SK-N-SH treated with all-trans-retinoic acid at 6 μM for 48 hours (cell line): ENCODE results near the gene KRTAP16-1.

Experiments used
- ATAC-seq: fragments of 200-7000 bp; cut with Tn5 transposase; 3 replicates; pipeline ENCODE4 v1.9.1; 2020; ENCODE audit warnings: mild to moderate bottlenecking, moderate library complexity
- ARNTL ChIP-seq: fragments of 450-650 bp; formaldehyde crosslinking; IDR thresholded peaks from 2 replicates; pipeline ENCODE4 v1.5.0; 2020; ENCODE audit warnings: low read depth, mild to moderate bottlenecking, moderate library complexity, borderline replicate concordance
- BACH2 ChIP-seq: fragments of 250-450 bp; sonication (Bioruptor Pico); IDR thresholded peaks from 2 replicates; pipeline ENCODE4 v1.9.0; 2021; ENCODE audit warnings: mild to moderate bottlenecking, borderline replicate concordance
- CREB5 ChIP-seq: fragments of 250-450 bp; sonication (Bioruptor Pico); IDR thresholded peaks from 2 replicates; pipeline ENCODE4 v1.5.1; 2020; ENCODE audit warnings: low read depth, mild to moderate bottlenecking, moderate library complexity
- CSDC2 ChIP-seq: fragments of 250-450 bp; sonication (Bioruptor Pico); IDR thresholded peaks from 2 replicates; pipeline ENCODE4 v1.5.0; 2020; ENCODE audit warnings: mild to moderate bottlenecking, moderate library complexity
- CSRNP3 ChIP-seq: fragments of 250-450 bp; sonication (Bioruptor Pico); IDR thresholded peaks from 2 replicates; pipeline ENCODE4 v1.5.1; 2021; ENCODE audit warnings: mild to moderate bottlenecking, moderate library complexity
- ESRRG ChIP-seq: fragments of 250-450 bp; sonication (Bioruptor Pico); IDR thresholded peaks from 2 replicates; pipeline ENCODE4 v1.6.1; 2021; ENCODE audit warnings: mild to moderate bottlenecking
- GLIS3 ChIP-seq: fragments of 250-450 bp; sonication (Bioruptor Pico); IDR thresholded peaks from 2 replicates; pipeline ENCODE4 v1.5.0; 2020; ENCODE audit warnings: mild to moderate bottlenecking, moderate library complexity
- POU6F1 ChIP-seq: fragments of 250-450 bp; sonication (Bioruptor Pico); IDR thresholded peaks from 2 replicates; pipeline ENCODE4 v1.8.0; 2021; ENCODE audit warnings: low read depth, mild to moderate bottlenecking, moderate library complexity, borderline replicate concordance
- PPARA ChIP-seq: fragments of 250-450 bp; sonication (Bioruptor Pico); IDR thresholded peaks from 2 replicates; pipeline ENCODE4 v1.5.0; 2020; ENCODE audit warnings: mild to moderate bottlenecking, borderline replicate concordance
- RARB ChIP-seq: fragments of 250-450 bp; sonication (Bioruptor Pico); IDR thresholded peaks from 2 replicates; pipeline ENCODE4 v1.8.0; 2021; ENCODE audit warnings: mild to moderate bottlenecking, moderate library complexity
- TCF4 ChIP-seq: fragments of 250-450 bp; sonication (Bioruptor Pico); IDR thresholded peaks from 2 replicates; pipeline ENCODE4 v1.8.0; 2021; ENCODE audit warnings: mild to moderate bottlenecking, moderate library complexity, borderline replicate concordance
- TOX ChIP-seq: fragments of 250-450 bp; sonication (Bioruptor Pico); IDR thresholded peaks from 2 replicates; pipeline ENCODE4 v1.8.0; 2021; ENCODE audit warnings: mild to moderate bottlenecking, moderate library complexity, borderline replicate concordance
- ZC3H10 ChIP-seq: fragments of 250-450 bp; sonication (Bioruptor Pico); IDR thresholded peaks from 2 replicates; pipeline ENCODE4 v1.5.1; 2021; ENCODE audit warnings: mild to moderate bottlenecking, moderate library complexity
- ZFP3 ChIP-seq: fragments of 250-450 bp; sonication (Bioruptor Pico); IDR thresholded peaks from 2 replicates; pipeline ENCODE4 v1.5.0; 2020; ENCODE audit warnings: mild to moderate bottlenecking, moderate library complexity
- ZFP30 ChIP-seq: fragments of 450-650 bp; formaldehyde crosslinking; IDR thresholded peaks from 2 replicates; pipeline ENCODE4 v1.5.0; 2022; ENCODE audit warnings: mild to moderate bottlenecking, moderate library complexity
- ZNF565 ChIP-seq: fragments of 450-650 bp; formaldehyde crosslinking; conservative IDR thresholded peaks from 2 replicates; pipeline ENCODE4 v1.5.0; 2020; ENCODE audit warnings: low read depth, mild to moderate bottlenecking, moderate library complexity
- ZNF70 ChIP-seq: fragments of 450-650 bp; formaldehyde crosslinking; IDR thresholded peaks from 2 replicates; pipeline ENCODE4 v1.5.0; 2020; ENCODE audit warnings: mild to moderate bottlenecking, moderate library complexity
- ZNF8 ChIP-seq: fragments of 450-650 bp; formaldehyde crosslinking; IDR thresholded peaks from 2 replicates; pipeline ENCODE4 v1.5.0; 2020; ENCODE audit warnings: mild to moderate bottlenecking, moderate library complexity
- TF ChIP-seq, protein P1 (sequence below): fragments of 250-450 bp; sonication (Bioruptor Pico); IDR thresholded peaks from 2 replicates; pipeline ENCODE4 v1.5.0; 2020; ENCODE audit warnings: mild to moderate bottlenecking, moderate library complexity
- TF ChIP-seq, protein P2 (sequence below): fragments of 250-450 bp; sonication (Bioruptor Pico); IDR thresholded peaks from 2 replicates; pipeline ENCODE4 v1.8.0; 2020; ENCODE audit warnings: mild to moderate bottlenecking, moderate library complexity, borderline replicate concordance

Gene KRTAP16-1

GRCh38 chr17:41308918-41309359, at the start of gene KRTAP16-1:
Gene KRTAP16-1 (minus strand): TSS chr17:41309309. CDS start chr17:41309253, 56 bp downstream.
- TF ChIP-seq ESRRG (CRISPR knock-in tag) = no peak
- TF ChIP-seq, protein P1, sequence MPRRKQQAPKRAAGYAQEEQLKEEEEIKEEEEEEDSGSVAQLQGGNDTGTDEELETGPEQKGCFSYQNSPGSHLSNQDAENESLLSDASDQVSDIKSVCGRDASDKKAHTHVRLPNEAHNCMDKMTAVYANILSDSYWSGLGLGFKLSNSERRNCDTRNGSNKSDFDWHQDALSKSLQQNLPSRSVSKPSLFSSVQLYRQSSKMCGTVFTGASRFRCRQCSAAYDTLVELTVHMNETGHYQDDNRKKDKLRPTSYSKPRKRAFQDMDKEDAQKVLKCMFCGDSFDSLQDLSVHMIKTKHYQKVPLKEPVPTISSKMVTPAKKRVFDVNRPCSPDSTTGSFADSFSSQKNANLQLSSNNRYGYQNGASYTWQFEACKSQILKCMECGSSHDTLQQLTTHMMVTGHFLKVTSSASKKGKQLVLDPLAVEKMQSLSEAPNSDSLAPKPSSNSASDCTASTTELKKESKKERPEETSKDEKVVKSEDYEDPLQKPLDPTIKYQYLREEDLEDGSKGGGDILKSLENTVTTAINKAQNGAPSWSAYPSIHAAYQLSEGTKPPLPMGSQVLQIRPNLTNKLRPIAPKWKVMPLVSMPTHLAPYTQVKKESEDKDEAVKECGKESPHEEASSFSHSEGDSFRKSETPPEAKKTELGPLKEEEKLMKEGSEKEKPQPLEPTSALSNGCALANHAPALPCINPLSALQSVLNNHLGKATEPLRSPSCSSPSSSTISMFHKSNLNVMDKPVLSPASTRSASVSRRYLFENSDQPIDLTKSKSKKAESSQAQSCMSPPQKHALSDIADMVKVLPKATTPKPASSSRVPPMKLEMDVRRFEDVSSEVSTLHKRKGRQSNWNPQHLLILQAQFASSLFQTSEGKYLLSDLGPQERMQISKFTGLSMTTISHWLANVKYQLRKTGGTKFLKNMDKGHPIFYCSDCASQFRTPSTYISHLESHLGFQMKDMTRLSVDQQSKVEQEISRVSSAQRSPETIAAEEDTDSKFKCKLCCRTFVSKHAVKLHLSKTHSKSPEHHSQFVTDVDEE = no peak
- TF ChIP-seq POU6F1 = no peak
- TF ChIP-seq ZNF70 = no peak
- TF ChIP-seq PPARA (CRISPR knock-in tag) = no peak
- no peak for TF ChIP-seq CSDC2 (CRISPR knock-in tag)
- TF ChIP-seq BACH2 = no peak
- TF ChIP-seq, all 23 proteins: peak for 0
- no peak for ATAC-seq

DNA sequence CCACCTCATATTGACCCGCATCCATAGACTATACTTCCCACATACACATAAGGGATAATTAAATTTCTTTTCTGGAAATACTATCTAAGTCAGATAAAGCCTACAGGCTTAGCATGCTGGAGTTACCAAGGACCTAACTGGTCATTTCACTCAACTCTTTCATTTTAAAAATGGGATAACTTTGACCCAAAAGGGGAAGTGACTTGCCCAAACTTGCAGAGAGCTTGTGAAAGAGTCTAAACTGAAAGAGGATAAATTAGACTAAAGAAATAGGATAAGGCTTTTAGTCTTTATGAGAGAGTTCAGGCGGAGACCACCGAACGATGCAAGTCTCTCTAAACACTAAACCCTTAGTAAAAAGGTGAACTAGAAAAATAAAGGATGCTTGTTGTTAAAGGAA, 45.4 kb upstream of the KRTAP16-1 start:
- no peak for ATAC-seq
- no peak for TF ChIP-seq CSDC2 (CRISPR knock-in tag)
- no peak for TF ChIP-seq ARNTL (CRISPR knock-in tag)
- TF ChIP-seq TCF4 = no peak
- TF ChIP-seq RARB (CRISPR knock-in tag) = no peak
- no peak for TF ChIP-seq BACH2
- no peak for TF ChIP-seq ZFP3
- TF ChIP-seq TOX (CRISPR knock-in tag) = no peak
- no peak for TF ChIP-seq GLIS3 (CRISPR knock-in tag)
- TF ChIP-seq ZNF8 (CRISPR knock-in tag) = no peak
- no peak for TF ChIP-seq ZNF70

- TF ChIP-seq, protein P1 = no peak
- no peak for TF ChIP-seq GLIS3 (CRISPR knock-in tag)
- no peak for TF ChIP-seq PPARA (CRISPR knock-in tag)
- no peak for TF ChIP-seq ZFP30 (CRISPR knock-in tag)
- no peak for TF ChIP-seq RARB (CRISPR knock-in tag)
- no peak for TF ChIP-seq ZNF70
- no peak for TF ChIP-seq ZNF565 (CRISPR knock-in tag)
- TF ChIP-seq CSDC2 (CRISPR knock-in tag) = no peak
- no peak for TF ChIP-seq ZNF8 (CRISPR knock-in tag)
- no peak for TF ChIP-seq TOX (CRISPR knock-in tag)
- TF ChIP-seq CREB5 = no peak
- TF ChIP-seq, protein P2, sequence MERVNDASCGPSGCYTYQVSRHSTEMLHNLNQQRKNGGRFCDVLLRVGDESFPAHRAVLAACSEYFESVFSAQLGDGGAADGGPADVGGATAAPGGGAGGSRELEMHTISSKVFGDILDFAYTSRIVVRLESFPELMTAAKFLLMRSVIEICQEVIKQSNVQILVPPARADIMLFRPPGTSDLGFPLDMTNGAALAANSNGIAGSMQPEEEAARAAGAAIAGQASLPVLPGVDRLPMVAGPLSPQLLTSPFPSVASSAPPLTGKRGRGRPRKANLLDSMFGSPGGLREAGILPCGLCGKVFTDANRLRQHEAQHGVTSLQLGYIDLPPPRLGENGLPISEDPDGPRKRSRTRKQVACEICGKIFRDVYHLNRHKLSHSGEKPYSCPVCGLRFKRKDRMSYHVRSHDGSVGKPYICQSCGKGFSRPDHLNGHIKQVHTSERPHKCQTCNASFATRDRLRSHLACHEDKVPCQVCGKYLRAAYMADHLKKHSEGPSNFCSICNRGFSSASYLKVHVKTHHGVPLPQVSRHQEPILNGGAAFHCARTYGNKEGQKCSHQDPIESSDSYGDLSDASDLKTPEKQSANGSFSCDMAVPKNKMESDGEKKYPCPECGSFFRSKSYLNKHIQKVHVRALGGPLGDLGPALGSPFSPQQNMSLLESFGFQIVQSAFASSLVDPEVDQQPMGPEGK (CRISPR knock-in tag) = no peak
- TF ChIP-seq ESRRG (CRISPR knock-in tag) = no peak
- TF ChIP-seq ZC3H10 = no peak
- no peak for TF ChIP-seq POU6F1
- TF ChIP-seq CSRNP3 (CRISPR knock-in tag) = no peak
- no peak for ATAC-seq
Observed at GRCh38 chr17:41352597-41353366, 43.7 kb upstream of the KRTAP16-1 start.
